H9 (cell line): Measurements from ENCODE around the gene RSAD1. TPM values are rescaled to one million over a fixed set of nuclear protein-coding genes. Genes with fewer than 3 reads are reported as not detected.

Experiments used
- DNase-seq: peaks from one replicate; pipeline ENCODE4 v3.0.0-alpha.2; 2017
- H2AFZ ChIP-seq: one replicate; pipeline ENCODE4 v1.6.1; 2013; ENCODE audit warnings: mild to moderate bottlenecking, low read length, control low read depth, moderate library complexity
- H2AK5ac ChIP-seq: 2 replicates; pipeline ENCODE4 v1.6.1; 2013; ENCODE audit warnings: low read length, control low read depth, mixed read lengths; ENCODE audit not compliant: insufficient read length
- H2BK120ac ChIP-seq: one replicate; pipeline ENCODE4 v1.6.1; 2013; ENCODE audit warnings: low read depth, mild to moderate bottlenecking, low read length, control low read depth, inconsistent platforms; ENCODE audit not compliant: poor library complexity, severe bottlenecking
- H2BK12ac ChIP-seq: 2 replicates; pipeline ENCODE4 v1.6.1; 2013; ENCODE audit warnings: low read length, control low read depth, mixed read lengths, low read depth; ENCODE audit not compliant: insufficient read length
- H2BK15ac ChIP-seq: 2 replicates; pipeline ENCODE4 v1.6.1; 2013; ENCODE audit warnings: low read depth, low read length, control low read depth
- H2BK20ac ChIP-seq: one replicate; pipeline ENCODE4 v1.6.1; 2013; ENCODE audit warnings: low read depth, mild to moderate bottlenecking, low read length, control low read depth, inconsistent platforms; ENCODE audit not compliant: poor library complexity, severe bottlenecking
- H2BK5ac ChIP-seq: 2 replicates; pipeline ENCODE4 v1.6.1; 2013; ENCODE audit warnings: low read length, control low read depth, mixed read lengths; ENCODE audit not compliant: insufficient read length
- H3K14ac ChIP-seq: 2 replicates; pipeline ENCODE4 v1.6.1; 2013; ENCODE audit warnings: low read length, control low read depth; ENCODE audit not compliant: insufficient read depth
- H3K18ac ChIP-seq: 2 replicates; pipeline ENCODE4 v1.6.1; 2013; ENCODE audit warnings: low read depth, mild to moderate bottlenecking, mixed read lengths, low read length, control low read depth; ENCODE audit not compliant: insufficient read length
- H3K23ac ChIP-seq: 2 replicates; pipeline ENCODE4 v1.6.1; 2013; ENCODE audit warnings: low read length, control low read depth, mixed read lengths, low read depth; ENCODE audit not compliant: insufficient read length
- H3K23me2 ChIP-seq: 2 replicates; pipeline ENCODE4 v1.6.1; 2013; ENCODE audit warnings: low read depth, mild to moderate bottlenecking, mixed read lengths, low read length, control low read depth; ENCODE audit not compliant: insufficient read length, poor library complexity, severe bottlenecking
- H3K27ac ChIP-seq: 2 replicates; pipeline ENCODE4 v1.5.1; 2013; ENCODE audit warnings: low read length, control low read depth, mixed read lengths, low read depth; ENCODE audit not compliant: insufficient read length
- H3K27me3 ChIP-seq: 2 replicates; pipeline ENCODE4 v1.6.1; 2013; ENCODE audit warnings: low read length, control low read depth, inconsistent platforms; ENCODE audit not compliant: insufficient read depth
- H3K4ac ChIP-seq: 2 replicates; pipeline ENCODE4 v1.6.1; 2013; ENCODE audit warnings: low read depth, mild to moderate bottlenecking, control low read depth, inconsistent platforms, low read length, moderate library complexity
- H3K4me1 ChIP-seq: 2 replicates; pipeline ENCODE4 v1.6.1; 2013; ENCODE audit warnings: low read length, control low read depth, inconsistent platforms; ENCODE audit not compliant: insufficient read depth
- H3K4me2 ChIP-seq: 2 replicates; pipeline ENCODE4 v1.6.1; 2013; ENCODE audit warnings: low read length, control low read depth, mixed read lengths; ENCODE audit not compliant: insufficient read length, insufficient read depth
- H3K56ac ChIP-seq: 2 replicates; pipeline ENCODE4 v1.6.1; 2013; ENCODE audit warnings: low read depth, mild to moderate bottlenecking, mixed read lengths, low read length, control low read depth; ENCODE audit not compliant: insufficient read length
- H3K79me1 ChIP-seq: 2 replicates; pipeline ENCODE4 v1.6.1; 2013; ENCODE audit warnings: low read depth, mild to moderate bottlenecking, moderate library complexity, low read length, control low read depth, inconsistent platforms; ENCODE audit not compliant: insufficient read depth, poor library complexity, severe bottlenecking
- H3K79me2 ChIP-seq: 2 replicates; pipeline ENCODE4 v1.6.1; 2013; ENCODE audit warnings: low read length, control low read depth, inconsistent platforms; ENCODE audit not compliant: insufficient read depth
- H3K9ac ChIP-seq: 2 replicates; pipeline ENCODE4 v1.6.1; 2013; ENCODE audit warnings: low read length, control low read depth, mixed read lengths; ENCODE audit not compliant: insufficient read length; ENCODE audit errors: extremely low read depth
- H3K9me3 ChIP-seq: one replicate; pipeline ENCODE4 v1.6.1; 2013; ENCODE audit warnings: low read depth, low read length, inconsistent platforms; ENCODE audit not compliant: control insufficient read depth
- H3T11ph ChIP-seq: one replicate; pipeline ENCODE4 v1.6.1; 2013; ENCODE audit warnings: mild to moderate bottlenecking, low read length, control low read depth, inconsistent platforms
- H4K20me1 ChIP-seq: one replicate; pipeline ENCODE4 v1.6.1; 2013; ENCODE audit not compliant: control insufficient read depth, insufficient read length, insufficient read depth
- H4K5ac ChIP-seq: 2 replicates; pipeline ENCODE4 v1.6.1; 2013; ENCODE audit warnings: low read depth, mild to moderate bottlenecking, mixed read lengths, low read length, control low read depth; ENCODE audit not compliant: insufficient read length
- H4K8ac ChIP-seq: replicated peaks from 2 replicates; pipeline ENCODE4 v1.6.1; 2013; ENCODE audit warnings: low read length, control low read depth, mixed read lengths, low read depth; ENCODE audit not compliant: insufficient read length
- H4K91ac ChIP-seq: 2 replicates; pipeline ENCODE4 v1.6.1; 2013; ENCODE audit warnings: low read depth, mild to moderate bottlenecking, moderate library complexity, mixed read lengths, low read length, control low read depth; ENCODE audit not compliant: insufficient read length
- H3K27ac Mint-ChIP-seq, 3 experiments: 2 replicates in 2 of 3; 3 replicates in 1 of 3; pipeline ENCODE4 v1.8.0; 2020 to 2021; ENCODE audit warnings: mixed read lengths in 3 of 3, mild to moderate bottlenecking in 1 of 3, moderate library complexity in 1 of 3
- H3K27me3 Mint-ChIP-seq: 2 replicates; pipeline ENCODE4 v1.8.0; 2021; ENCODE audit warnings: low read depth, mild to moderate bottlenecking, moderate library complexity, mixed read lengths
- H3K36me3 Mint-ChIP-seq, 3 experiments: 2 replicates in 2 of 3; 3 replicates in 1 of 3; pipeline ENCODE4 v1.8.0; 2020 to 2021; ENCODE audit warnings: low read depth in 3 of 3, mixed read lengths in 3 of 3; ENCODE audit not compliant: insufficient read depth in 1 of 3
- H3K4me1 Mint-ChIP-seq, 2 experiments: 2 replicates each; pipeline ENCODE4 v1.8.0; 2020; ENCODE audit warnings: mixed read lengths in 2 of 2
- H3K4me3 Mint-ChIP-seq, 2 experiments: 2 replicates in 1 of 2; 3 replicates in 1 of 2; pipeline ENCODE4 v1.8.0; 2020 to 2021; ENCODE audit warnings: mild to moderate bottlenecking in 2 of 2, mixed read lengths in 2 of 2, moderate library complexity in 1 of 2
- H3K9me3 Mint-ChIP-seq, 2 experiments: 2 replicates in 1 of 2; 3 replicates in 1 of 2; pipeline ENCODE4 v1.8.0; 2020; ENCODE audit warnings: mild to moderate bottlenecking in 2 of 2, mixed read lengths in 2 of 2, moderate library complexity in 1 of 2
- CTCF ChIP-seq: fragments of 200-600 bp; sonication (generic); conservative IDR thresholded peaks from 3 replicates; pipeline ENCODE4 v1.8.0; 2021; ENCODE audit warnings: antibody characterized with exemption, mild to moderate bottlenecking
- WGBS: extraction: QIAGEN DNeasy Blood & Tissue Kit; methylation state at CpG from one replicate; pipeline ENCODE4 v1.1.7; 2013; ENCODE audit warnings: missing lambda C conversion rate, low lambda C conversion rate, mixed read lengths; ENCODE audit not compliant: insufficient read length; ENCODE audit errors: extremely low coverage; 5-methylcytosine and 5-hydroxymethylcytosine counted together
- total RNA-seq: library from RNA; stranded (reverse); gene quantifications from 2 replicates; pipeline ENCODE4 v1.2.1, GENCODE V29; 2021

RSAD1 gene
- total RNA-seq, 1 experiment from 2014 or later: 27.9 TPM

GRCh38 chr17:50488880-50489279 lies 10.2 kb downstream of the RSAD1 start:
- Histone ChIP-seq H2BK20ac (no peak overlapping the region), H3K4me2 (no peak overlapping the region), H2BK12ac (no peak overlapping the region), H3T11ph (no peak overlapping the region), H2AK5ac (no peak overlapping the region), H3K18ac (no peak overlapping the region), H3K4ac (no peak overlapping the region), H2AFZ (no peak overlapping the region), H2BK5ac (no peak overlapping the region), H3K4me1 (no peaks in the 10 kb centered on the region), H3K27me3 (no peaks in the 10 kb centered on the region), H4K20me1 (no peaks in the 10 kb centered on the region), H3K9ac (no peak overlapping the region), H2BK15ac (no peak overlapping the region), H2BK120ac (no peak overlapping the region), H3K23me2 (no peaks in the 10 kb centered on the region), H3K79me1 (no peaks in the 10 kb centered on the region), H3K27ac (no peak overlapping the region), H3K9me3 (no peaks in the 10 kb centered on the region), H4K5ac (no peak overlapping the region), H3K56ac (no peak overlapping the region), H3K79me2 (no peaks in the 10 kb centered on the region), H4K91ac (no peak overlapping the region), H4K8ac (no peak overlapping the region), H3K14ac (no peak overlapping the region), H3K23ac (no peak overlapping the region)
- H3K4me1 Mint-ChIP-seq: peaks cover 9 to 15% of the 10 kb centered on the region in 2 experiments
- no peak overlapping the region for H3K4me3 Mint-ChIP-seq
- H3K27ac Mint-ChIP-seq: no peak overlapping the region; a peak in 1 of 7 replicates
- WGBS: no CpG with 5 or more reads among the region's 2 CpGs
- DNase-seq: no peak
- no peak for TF ChIP-seq CTCF
- H3K27me3 Mint-ChIP-seq: peaks cover 3% of the 10 kb centered on the region; the same call in 1 of the 2 replicates
- peaks cover 0 to 22% (median 15%) of the 10 kb centered on the region in 3 experiments; a peak in 6 of 7 replicates for H3K36me3 Mint-ChIP-seq
- H3K9me3 Mint-ChIP-seq: no peaks in the 10 kb centered on the region
